NCI-H1694 (cell line): ENCODE measurements around the gene MAPK8.
A peak's percentile ranks its signal among the peaks of the same experiment; 100 is the strongest.

Experiments
- DNase-seq: peaks from one replicate; lab custom pipeline; 2025; lab: John Stamatoyannopoulos, UW

MAPK8 gene

DNA sequence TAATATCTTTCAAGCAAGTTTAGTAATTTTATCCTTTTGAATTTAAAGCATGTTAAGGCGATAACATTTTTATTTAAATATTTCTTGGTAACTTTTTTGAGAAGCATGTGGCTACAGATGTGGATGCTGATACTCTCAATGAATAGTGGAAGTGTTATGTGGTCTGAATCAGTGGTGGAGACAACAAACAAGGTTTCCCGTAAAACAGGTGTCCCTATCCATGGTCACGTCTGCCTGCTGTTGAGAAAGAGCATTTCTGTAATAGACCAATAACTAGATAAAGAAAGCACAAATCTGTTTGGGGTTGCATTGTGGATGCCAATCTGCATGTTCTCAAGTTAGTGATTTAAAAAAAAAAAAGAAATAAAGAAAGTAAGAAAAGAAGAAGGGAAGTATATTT, 13.9 kb upstream of the MAPK8 start:
- no peak for DNase-seq

DNA sequence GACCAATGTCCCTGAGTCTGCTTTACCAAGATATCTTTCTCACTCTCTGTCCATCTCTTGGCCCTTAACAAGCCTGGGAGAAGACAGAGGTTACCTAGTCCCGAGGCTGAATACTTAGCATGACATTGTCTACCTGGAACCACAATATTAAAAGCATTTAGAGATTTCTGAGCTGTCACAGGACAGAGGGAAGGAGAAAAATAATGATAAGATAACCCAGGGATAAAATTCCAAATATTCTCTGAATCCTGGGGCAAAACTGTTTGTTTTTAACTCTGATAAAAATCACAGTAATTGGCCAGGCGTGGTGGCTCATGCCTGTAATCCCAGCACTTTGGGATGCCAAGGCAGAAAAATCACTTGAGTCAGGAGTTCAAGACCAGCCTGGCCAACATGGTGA, 12.0 kb upstream of the MAPK8 start:
- DNase-seq = no peak

DNA sequence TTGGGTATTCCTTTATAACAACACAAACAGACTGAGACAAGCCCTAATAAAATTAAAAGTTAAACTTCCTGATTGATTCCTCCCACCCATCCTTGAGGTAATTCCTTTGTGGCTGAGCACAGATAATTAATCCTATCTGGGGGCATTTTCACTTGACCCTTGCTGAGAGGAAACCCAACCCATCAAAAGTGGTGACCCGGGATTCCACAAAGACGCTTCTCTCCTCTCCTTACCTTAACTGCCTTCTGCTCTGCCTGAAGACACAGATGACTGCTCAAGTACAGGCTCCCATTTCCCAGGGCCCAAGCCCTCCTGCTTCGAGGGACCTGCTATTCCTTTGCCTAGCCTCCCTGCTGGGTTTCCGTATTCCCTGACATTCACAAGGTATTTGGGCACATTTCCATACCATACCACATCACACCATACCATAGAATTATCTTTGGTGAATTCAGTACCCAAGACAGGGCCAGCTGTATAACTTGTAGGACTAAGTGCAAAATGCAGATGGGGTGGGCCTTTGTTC, 9.8 kb upstream of the MAPK8 start:
- DNase-seq = no peak

DNA sequence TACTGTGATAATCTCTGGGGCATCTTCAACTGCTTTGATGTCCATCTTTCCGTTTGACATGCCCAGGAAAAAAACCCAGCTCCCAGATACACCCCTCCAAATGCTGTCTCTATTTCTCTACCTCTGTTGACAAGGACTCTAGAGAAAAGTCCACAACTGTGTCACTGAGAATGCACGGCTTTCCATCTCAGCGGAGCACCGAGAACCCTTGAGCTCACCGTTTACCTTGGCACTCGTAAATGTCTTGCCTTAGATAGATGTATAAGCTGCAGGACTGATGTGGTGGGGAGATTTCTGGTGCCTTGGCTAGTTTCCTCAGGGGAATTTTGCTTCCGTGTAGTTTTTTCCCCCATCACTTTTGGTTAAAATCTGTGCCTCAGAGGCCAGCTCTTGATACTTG, 7.4 kb upstream of the MAPK8 start:
- DNase-seq = no peak

DNA sequence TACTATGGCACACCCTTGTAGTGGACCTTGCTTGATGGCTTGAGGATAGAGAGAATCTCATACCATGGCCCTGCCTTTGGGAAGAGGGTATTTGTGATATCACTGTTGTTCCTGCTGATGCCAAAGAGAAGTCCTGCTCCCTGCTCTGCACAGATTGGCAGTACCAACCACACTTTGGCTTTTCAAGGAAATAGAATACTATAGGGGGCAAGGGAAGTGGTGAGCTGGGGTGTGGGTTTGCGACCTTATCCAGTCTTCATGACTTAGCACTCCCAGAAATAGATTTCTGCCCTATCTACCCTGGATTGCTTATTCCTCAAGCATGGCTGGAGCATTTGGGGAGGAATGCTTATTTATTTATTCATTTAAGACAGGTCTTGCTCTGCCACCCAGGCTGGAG, 6.8 kb upstream of the MAPK8 start:
- DNase-seq = no peak

DNA sequence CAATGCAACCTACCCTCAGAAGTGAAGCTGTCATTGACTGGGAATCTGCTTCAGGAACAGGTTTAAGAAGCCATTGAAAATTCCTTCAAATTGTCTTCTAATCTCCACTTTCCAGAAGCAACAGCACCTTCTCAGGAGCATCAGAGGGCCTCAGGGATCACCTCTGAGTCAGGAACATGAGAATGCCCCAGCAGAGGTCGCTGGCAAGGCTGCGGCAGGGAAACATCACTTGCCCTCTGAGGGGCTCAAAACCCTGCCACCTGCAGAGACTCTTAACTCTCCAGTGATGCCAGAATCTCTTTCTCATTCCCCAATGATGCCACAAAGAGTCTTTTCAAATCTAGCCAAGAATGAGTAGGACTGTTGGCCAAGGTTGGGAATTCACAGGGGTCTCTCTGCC, 5.9 kb upstream of the MAPK8 start:
- no peak for DNase-seq

DNA sequence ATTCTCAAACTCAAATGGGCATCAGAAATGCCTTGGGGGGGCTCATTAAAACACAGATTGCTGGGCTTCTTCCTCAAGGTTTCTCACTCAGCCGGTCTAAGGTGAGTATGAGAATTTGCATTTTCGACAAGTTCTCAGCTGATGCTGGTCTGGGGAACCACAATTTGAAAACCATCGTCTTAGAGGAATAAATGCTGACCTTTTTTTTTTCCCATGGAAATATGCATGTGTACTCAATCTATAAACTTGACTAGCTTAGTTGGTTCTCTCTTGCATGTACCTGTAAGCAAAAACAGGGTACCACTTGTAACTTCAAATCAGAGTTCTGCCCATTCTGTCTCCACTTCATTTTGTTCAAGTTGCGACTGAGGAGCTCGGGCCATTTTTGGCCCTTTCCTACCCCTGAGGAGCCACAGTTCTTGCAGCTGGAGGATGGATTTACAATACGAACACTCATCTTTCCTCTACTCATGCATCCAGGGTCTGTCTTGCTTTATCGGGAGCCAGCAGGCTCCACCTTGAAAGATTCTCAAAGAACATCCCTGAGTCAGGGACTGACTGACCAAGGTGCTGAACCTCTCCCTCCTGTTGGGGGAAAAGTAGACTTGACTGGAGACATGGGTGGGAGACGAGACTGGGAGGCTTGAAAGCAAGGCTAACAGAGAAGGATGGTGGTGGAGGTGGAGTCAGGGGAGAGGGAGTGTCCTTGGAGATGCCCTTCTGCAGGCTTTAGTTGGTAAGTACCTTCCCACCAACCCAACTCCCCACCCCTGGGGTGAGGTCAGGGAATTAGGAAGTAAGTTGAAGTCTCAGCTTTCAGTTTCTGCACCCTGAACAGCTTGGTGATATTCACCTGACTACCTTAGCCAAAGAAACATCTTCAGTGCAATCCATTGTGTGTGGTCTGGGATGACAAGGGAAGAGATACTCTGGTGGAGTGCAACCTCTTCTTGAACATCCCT, 3.7 kb upstream of the MAPK8 start:
- DNase-seq = no peak

DNA sequence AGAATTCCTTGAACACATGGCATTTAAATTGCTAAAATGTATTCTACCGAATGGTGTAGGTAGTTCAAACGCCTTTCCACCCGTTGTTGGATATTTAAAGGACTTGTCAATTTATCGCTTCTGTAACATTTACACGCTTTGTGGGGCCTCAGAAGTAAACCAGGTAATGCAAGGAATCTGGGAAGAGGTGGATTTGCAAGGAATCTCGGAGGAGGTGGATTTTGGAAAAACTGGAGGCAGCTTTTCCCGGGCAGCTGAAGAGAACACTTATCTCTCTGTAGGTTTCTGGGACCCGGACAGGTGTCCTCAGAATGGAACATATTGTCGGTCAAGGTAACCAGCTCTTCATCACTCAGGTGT, 592 bp upstream of the MAPK8 start:
- DNase-seq = no peak

DNA sequence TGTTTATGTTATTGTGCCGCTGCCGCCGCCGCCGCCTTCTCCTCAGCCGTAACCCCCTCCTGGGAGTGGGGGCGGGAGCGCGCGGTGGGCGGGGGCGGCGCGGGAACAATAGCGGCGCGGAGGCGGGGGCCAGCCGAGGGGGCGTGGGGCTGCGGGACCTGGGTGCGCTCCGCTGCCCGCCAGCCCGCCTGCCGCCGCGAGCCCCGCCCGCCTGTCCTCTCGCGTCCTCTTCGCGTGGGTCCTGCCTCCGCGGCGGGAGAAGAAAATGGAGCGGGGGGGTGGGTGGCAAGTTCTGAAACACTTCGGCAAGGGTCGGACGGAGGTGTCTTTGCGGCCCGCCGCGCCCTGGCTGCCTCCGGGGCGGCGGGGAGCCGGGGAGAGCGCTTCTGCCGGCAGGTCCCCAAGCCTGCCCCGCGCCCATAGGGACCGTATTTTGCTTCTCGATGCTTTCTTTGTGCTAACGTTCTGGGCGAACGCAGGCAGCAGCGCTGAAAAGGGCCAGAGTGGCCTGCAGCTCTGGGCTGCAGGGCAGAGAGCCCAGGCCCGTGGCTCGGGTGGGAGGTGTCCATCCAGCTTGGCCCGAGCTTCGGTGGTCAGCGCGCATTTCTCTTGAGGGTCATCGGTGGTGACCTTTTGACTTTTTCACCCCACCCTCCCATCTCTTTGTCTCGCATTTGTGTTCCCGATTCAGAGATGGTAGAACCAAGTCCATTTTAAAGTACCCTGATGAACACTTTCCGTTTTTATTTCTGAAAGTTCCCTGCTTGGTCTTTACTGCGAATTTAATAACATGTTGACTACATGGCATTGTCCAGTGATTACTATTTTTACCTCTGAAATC, 613 bp downstream of the MAPK8 start:
- DNase-seq = no peak

DNA sequence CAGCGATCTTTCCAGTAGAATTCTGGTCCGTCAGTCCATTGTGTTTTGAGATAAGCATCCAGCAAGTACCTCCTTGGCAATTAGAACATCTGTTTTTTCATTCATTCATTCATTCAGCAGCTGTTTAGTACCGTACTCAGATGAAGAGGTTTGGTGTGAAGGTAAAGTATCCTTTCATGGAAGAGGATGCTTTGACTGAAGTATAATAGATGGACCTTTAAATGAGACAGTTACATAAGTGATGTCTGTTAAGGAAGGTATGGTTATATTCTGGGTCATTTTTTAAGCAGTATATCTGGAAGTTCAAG, 1.2 kb downstream of the MAPK8 start:
- DNase-seq = no peak

DNA sequence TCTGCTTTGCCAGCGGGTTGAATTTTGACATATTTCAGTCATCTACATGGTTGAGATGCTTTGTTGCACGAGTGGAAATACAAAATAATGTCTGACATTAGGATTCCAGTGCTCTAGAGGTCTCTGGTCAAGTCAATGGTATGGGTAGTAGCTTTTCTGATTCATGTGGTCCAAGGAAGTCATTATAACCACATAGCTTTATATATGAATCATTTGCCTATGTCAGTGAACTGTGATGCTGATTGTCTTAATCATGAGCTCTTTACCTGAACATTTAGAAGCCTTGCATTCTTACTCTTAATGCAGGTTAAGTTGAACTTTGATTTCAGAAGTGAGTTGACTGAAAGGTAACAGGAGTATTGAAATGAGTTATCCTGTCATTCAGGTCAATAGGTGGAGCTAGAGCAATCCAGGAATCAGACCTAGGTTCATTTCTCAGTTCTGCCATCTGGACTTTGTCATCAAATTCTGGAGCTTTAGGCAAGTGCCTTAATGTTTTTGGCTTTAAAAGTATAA, 3.3 kb downstream of the MAPK8 start:
- no peak for DNase-seq

DNA sequence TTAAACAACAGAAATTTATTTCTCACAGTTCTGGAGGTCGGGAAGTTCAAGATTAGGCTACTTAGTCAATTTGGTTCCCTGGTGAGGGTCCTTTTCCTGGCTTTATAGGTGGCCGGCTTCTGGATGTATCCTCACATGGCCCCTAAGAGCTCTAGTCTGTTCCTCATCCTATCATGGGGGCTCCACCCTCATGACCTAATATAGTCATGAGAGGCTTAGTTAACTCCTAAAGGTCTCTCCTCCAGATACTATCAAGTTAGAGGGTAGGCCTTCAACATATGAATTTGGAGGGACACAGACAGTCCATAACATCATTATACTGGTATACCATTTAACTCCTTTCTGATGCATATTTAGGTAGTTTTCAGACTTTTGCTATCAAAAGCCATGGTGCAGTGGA, 7.6 kb downstream of the MAPK8 start:
- no peak for DNase-seq

DNA sequence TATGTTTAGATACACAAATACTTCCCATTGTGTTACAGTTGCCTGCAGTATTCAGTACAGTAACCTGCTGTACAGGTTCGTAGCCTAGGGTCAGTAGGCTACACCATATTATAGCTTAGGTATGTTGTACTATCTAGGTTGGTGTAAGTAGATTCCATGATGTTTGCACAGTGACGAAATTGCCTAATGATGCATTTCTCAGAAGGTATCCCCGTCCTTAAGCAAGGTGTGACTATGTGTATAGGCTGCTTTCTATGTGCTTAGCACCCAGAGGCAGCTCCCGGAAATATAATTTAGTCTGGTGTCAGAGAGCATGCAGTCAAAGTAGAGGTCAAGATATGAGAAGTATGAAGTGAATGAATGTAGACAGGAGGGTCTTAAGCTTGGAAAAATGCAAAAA, 9.8 kb downstream of the MAPK8 start:
- DNase-seq = no peak

DNA sequence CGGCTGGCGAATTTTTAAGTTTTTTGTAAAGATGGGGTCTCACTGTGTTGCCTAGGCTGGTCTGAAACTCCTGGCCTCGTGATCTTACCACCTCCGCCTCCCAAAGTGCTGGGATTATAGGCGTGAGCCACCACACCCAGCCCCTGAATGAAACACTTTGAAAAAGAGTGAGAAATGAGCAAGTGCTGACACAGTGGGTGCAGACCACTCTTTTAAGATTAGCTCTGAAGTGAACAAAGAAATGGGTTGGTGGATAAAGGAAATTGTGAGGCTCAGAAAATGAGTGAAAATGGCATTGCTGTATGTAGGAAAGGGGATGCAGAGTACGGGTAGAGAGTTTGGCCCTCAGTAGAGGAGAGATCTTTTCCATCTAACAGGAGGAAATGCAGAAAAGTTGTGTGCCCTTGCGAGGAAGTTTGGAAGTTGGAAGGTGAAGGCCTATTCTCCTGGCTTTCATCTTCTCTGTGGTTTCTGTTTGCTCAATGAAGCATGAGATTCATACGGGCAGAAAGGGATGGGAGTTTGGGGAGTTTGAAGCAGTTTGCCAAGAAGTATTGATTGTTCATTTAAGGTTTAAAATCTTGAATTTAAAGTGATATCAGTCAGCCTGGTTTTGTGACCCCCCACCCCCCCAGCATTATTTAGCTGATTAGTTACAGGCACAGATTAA, 11.0 kb downstream of the MAPK8 start:
- DNase-seq = no peak

DNA sequence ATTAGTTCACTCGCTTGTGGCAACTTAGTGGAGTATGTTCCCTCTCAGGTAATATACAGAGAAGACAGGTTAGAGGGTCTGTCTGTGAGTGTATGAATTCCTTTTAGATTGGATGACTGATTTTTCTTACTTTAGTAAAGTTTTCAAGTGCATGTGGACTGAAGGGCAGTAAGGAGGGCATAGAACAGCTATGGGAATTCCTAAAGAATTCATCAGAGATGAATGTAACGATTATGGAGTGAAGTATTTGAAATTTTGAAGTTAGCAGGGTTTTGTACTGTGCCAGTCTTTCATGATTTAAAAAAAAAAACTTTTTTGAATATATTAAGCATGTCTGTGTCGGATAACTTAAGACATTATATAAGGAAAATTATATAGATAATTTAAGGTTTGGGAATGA, 15.5 kb downstream of the MAPK8 start:
- DNase-seq = no peak

DNA sequence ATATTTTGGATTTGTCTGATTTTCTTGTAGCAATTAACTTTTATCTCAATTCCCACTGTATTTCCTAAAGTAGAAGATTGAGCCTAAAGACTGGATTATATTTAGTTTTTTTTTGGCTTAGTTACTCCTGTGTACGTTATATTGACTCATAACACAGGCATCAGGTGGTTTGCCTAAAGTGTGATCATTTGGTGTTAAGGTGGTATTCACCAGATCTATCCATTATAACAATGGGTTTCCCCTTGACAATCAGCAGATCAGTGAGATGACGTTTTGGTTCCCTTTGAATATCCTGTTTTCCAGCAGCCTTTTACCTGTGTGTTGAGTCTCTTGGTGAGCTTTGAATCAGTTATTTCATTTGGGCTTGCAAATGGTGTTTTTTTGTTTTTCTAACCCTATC, 18.1 kb downstream of the MAPK8 start:
- no peak for DNase-seq

DNA sequence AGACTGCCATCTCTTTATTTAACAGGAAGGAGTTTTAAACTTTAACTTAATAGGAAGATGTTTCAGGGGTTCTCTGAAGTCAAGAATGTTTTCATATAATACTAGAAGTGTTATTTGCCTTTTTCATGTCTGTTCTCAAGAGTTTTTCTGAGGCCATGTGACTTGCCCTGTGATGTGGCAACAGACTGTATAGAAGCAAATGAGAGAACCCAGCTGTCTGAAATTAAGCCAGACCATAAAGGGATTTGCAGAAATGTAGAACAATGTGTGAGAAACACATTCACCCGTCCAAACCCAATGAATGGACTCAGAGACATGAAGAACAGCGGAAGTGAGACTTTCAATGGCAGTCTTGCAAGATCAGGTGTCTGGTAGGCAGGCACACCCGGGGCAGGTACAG, 23.8 kb downstream of the MAPK8 start:
- DNase-seq = no peak

DNA sequence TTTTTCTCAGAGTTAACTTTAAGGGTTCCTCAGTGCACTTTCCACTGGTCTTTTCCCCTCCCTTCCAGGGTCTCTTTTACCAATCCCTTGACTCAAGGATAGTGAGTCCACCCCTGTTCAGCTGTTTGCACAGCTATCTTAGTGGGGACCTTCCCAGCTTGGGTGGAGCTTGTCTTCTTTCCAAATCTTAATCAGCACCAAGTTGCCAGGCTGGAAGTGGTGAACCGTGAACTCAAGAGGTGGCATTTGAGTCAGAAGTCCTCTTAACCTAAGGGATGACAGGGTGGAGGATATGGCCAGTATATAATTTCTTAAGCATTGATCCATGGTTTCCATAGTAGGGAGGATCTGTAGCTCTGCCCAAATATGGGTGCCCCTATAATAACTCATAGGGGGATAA, 25.0 kb downstream of the MAPK8 start:
- DNase-seq = no peak

DNA sequence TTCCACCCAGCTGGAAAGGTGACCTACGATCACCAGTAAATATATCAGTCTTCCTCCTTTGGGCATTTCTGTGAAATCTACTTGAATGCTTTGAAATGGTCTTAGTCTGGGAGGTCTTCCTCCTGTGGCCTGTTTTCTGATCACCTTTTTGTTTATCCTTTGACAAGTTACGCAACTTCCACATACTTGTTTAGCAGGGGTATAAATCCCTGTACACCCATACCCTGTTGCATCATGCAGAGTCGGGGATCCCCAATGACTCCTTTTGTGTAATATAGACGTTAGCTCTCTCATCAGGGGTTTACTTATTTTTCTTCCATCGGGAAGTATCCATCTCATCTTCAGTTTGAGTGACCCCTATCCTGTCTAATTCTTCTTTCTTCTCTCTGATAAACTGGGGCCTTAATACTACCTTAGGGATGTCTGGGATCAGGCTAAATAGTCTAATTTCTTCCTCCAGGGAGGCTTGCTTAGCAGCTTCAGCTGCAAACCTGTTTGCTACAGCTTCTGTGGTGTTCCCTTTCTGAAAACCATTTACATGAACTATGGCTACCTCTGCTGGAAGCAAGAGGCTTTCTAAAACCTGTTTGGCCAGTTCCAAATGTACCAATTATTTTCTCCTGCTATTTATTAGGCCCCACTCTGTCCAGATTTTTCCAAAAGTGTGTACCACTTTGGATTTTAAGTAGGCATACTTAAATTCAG, 25.8 kb downstream of the MAPK8 start:
- no peak for DNase-seq

DNA sequence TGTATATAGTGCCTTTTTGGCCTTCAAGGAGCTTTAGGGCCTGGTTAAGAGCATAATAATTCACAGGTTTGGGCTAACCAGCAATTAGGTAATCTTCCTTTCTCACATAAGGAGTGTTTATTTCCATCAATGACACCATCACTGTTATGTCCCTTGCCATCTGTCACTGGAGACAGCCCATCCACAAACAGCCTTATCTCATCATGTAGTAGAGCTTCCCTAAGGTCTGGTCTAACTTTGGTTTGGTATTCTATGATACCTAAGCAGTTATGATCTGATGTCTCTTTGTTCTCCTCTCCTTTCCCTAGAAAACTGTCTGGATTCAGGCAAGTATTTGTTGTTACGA, 26.4 kb downstream of the MAPK8 start:
- DNase-seq = peak; percentile 16

DNA sequence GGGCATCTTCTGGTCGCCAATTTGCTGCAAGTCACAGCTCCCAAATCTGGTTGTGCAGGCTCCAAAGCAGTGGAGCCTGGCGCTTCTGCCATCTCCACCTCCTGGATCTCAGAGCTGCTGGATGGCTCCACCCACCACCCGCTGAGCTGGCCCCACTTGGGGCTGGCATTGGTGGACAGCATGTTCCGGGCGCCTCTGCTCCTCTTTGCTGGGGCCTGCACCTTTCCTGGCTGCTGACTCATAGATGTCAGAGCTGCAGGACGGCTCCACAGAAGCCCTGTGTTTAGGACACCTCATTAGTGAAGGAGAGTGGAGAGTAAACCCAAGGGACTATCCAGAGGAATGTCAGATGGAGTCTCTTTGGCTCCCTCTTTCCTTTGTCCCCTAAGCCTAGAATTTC, 27.4 kb downstream of the MAPK8 start:
- DNase-seq = no peak

DNA sequence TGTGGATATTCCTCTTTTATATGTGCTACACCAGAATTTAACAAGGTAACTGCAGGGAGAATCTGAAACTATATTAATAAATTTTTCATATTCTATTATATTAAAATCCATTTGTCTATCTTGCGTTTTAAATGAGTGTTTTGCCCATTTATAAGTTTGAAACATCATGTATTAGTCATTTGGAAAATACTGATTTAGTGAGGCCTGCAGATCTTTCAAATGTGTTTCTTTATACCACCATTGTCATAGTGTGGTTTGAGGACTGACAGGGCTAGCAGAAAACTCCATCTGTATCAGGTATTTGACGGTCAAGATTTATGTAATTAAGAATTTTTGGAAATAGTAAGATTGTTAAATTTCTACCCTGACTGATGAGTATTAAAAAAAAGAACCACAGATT, 29.3 kb downstream of the MAPK8 start:
- DNase-seq = no peak
